Breast epithelium (tissue), 4 donors: ENCODE results near the gene SLC27A5. TPM values are rescaled to one million over a fixed set of nuclear protein-coding genes. Genes with fewer than 3 reads are reported as not detected.
"Not testable (repeated sequence)": the region's sequence is repeated elsewhere in the genome, so short reads cannot be mapped to it uniquely, and the experiment has no call there.

ENCODE experiments used
- DNase-seq, 2 donors: peaks; one replicate each; pipeline ENCODE4 v3.0.0-alpha.2; 2019; ENCODE audit warnings: low spot score in 2 of 2
- H3K27ac ChIP-seq, 2 donors: fragments of 200-600 bp; sonication (generic) in 1 of 2; one replicate each; pipeline ENCODE4 v1.5.1; 2016 to 2019; ENCODE audit warnings: mild to moderate bottlenecking in 1 of 2
- H3K27me3 ChIP-seq, 2 donors: fragments of 200-600 bp; sonication (generic) in 1 of 2; one replicate each; pipeline versions ENCODE4 v1.5.1 to v1.6.0; 2017 to 2019; ENCODE audit warnings: control low read depth in 1 of 2, mild to moderate bottlenecking in 1 of 2
- H3K36me3 ChIP-seq: fragments of 200-600 bp; one replicate; pipeline ENCODE4 v1.5.1; 2019
- H3K4me1 ChIP-seq, 2 donors: fragments of 200-600 bp; sonication (generic); one replicate each; pipeline ENCODE4 v1.5.1; 2016 to 2019; ENCODE audit warnings: control low read depth in 1 of 2
- H3K4me3 ChIP-seq, 3 donors: fragments of 200-600 bp; sonication (generic); 1 replicate in 2 of 3; 2 replicates in 1 of 3; pipeline ENCODE4 v1.5.1; 2016 to 2019; ENCODE audit warnings: mild to moderate bottlenecking in 3 of 3, moderate library complexity in 2 of 3
- H3K9me3 ChIP-seq, 2 donors: fragments of 200-600 bp; sonication (generic) in 1 of 2; one replicate each; pipeline ENCODE4 v1.5.1; 2016 to 2019; ENCODE audit warnings: control low read depth in 1 of 2
- POLR2A ChIP-seq: fragments of 450-650 bp; IDR thresholded peaks from one replicate; pipeline ENCODE4 v1.6.1; 2016; ENCODE audit warnings: antibody characterized with exemption, mild to moderate bottlenecking, moderate library complexity
- POLR2AphosphoS5 ChIP-seq, 3 donors: sonication (generic); formaldehyde crosslinking; IDR thresholded peaks; one replicate each; pipeline ENCODE4 v1.6.1; 2017; ENCODE audit warnings: antibody characterized with exemption in 3 of 3
- intact Hi-C: fragments of 100-400 bp; cut with DNase I; formaldehyde crosslinking; loops from one replicate; pipeline ENCODE4 v1.15.1; 2023; ENCODE audit warnings: low total_unique reads
- total RNA-seq, 3 donors: library from RNA; depleted of rRNA; stranded (reverse); fragments of >200 nt; gene quantifications; one replicate each; pipeline ENCODE4 v1.1.0, GENCODE V29; 2016
- TF ChIP-seq, protein P1 (sequence below), 3 donors: fragments of 450-650 bp; IDR thresholded peaks; one replicate each; pipeline ENCODE4 v1.5.1; 2016 to 2017; ENCODE audit warnings: antibody characterized with exemption in 3 of 3, mild to moderate bottlenecking in 3 of 3, moderate library complexity in 3 of 3

SLC27A5 gene
- total RNA-seq, 3 donors from 2014 or later = 4.7 to 18.0 (median 10.7) TPM

DNA sequence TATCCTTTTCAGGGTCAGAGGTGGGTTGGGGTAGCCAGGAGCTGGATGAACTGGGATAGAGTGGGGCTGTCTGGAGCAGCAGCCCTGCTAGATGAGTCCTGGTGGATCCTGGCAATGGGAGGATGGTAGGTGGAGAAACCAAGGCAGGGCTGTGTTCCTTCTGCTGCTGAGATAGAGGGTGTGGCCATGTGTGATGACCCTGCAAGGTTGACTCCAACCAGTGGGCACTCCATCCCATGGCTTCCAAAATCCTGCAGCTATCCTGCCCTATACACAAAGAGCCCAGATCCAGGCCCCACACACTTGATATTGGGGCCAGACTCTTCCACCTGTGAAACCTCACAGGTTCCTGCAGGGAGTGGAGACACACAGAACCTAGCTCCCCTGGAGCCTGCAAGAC, 38.0 kb downstream of the SLC27A5 start:
- Histone ChIP-seq H3K4me3 (no peak overlapping the region), H3K36me3 (no peaks in the 10 kb centered on the region), H3K4me1 (peaks cover 5 to 9% of the 10 kb centered on the region in 2 donors), H3K27me3 (no peaks in the 10 kb centered on the region), H3K27ac (no peak overlapping the region), H3K9me3 (no peaks in the 10 kb centered on the region)
- no peak for DNase-seq
- TF ChIP-seq POLR2A (no peak), POLR2AphosphoS5 (IDR thresholded peaks at IDR 0.05) (no peak)
- TF ChIP-seq, protein P1, sequence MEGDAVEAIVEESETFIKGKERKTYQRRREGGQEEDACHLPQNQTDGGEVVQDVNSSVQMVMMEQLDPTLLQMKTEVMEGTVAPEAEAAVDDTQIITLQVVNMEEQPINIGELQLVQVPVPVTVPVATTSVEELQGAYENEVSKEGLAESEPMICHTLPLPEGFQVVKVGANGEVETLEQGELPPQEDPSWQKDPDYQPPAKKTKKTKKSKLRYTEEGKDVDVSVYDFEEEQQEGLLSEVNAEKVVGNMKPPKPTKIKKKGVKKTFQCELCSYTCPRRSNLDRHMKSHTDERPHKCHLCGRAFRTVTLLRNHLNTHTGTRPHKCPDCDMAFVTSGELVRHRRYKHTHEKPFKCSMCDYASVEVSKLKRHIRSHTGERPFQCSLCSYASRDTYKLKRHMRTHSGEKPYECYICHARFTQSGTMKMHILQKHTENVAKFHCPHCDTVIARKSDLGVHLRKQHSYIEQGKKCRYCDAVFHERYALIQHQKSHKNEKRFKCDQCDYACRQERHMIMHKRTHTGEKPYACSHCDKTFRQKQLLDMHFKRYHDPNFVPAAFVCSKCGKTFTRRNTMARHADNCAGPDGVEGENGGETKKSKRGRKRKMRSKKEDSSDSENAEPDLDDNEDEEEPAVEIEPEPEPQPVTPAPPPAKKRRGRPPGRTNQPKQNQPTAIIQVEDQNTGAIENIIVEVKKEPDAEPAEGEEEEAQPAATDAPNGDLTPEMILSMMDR (IDR thresholded peaks at IDR 0.05) = no peak
- intact Hi-C loops = no loop called here

DNA sequence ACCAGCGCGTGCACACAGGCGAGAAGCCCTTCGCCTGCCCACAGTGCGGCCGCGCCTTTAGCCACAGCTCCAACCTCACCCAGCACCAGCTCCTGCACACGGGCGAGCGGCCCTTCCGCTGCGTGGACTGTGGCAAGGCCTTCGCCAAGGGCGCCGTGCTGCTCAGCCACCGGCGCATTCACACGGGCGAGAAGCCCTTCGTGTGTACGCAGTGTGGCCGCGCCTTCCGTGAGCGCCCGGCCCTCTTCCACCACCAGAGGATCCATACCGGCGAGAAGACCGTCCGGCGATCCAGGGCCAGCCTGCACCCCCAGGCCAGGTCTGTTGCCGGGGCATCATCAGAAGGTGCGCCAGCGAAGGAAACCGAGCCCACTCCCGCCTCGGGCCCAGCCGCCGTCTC, 40.1 kb downstream of the SLC27A5 start:
- Histone ChIP-seq H3K4me3 (no peak overlapping the region), H3K4me1 (peaks cover 3 to 9% of the 10 kb centered on the region in 2 donors), H3K9me3 (no peaks in the 10 kb centered on the region), H3K27me3 (no peaks in the 10 kb centered on the region), H3K36me3 (no peaks in the 10 kb centered on the region), H3K27ac (no peak overlapping the region)
- DNase-seq = no peak
- TF ChIP-seq POLR2AphosphoS5 (IDR thresholded peaks at IDR 0.05) (no peak), POLR2A (no peak)
- TF ChIP-seq, protein P1 (IDR thresholded peaks at IDR 0.05) = no peak
- intact Hi-C loops = no loop called here

DNA sequence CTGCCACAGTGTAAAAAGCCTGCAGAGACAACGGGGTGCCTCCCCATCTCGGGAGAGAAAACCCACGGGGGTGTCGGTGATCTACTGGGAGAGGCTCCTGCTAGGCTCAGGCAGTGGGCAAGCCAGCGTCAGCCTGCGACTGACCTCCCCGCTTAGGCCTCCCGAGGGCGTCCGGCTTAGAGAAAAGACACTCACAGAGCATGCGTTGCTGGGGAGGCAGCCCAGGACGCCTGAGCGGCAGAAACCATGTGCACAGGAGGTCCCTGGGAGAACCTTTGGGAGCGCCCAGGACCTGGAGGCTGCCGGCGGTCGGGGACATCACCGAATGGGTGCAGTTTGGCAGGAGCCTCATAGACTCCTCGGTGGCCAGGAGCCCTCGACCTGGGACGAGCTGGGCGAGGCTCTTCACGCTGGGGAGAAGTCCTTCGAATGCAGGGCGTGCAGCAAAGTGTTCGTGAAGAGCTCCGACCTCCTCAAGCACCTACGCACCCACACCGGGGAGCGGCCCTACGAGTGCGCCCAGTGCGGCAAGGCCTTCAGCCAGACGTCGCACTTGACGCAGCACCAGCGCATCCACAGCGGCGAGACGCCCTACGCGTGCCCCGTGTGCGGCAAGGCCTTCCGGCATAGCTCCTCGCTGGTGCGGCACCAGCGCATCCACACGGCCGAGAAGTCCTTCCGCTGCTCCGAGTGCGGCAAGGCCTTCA, 40.8 kb downstream of the SLC27A5 start:
- intact Hi-C loops, H3K27ac ChIP-seq, H3K36me3 ChIP-seq: not testable (repeated sequence)

DNA sequence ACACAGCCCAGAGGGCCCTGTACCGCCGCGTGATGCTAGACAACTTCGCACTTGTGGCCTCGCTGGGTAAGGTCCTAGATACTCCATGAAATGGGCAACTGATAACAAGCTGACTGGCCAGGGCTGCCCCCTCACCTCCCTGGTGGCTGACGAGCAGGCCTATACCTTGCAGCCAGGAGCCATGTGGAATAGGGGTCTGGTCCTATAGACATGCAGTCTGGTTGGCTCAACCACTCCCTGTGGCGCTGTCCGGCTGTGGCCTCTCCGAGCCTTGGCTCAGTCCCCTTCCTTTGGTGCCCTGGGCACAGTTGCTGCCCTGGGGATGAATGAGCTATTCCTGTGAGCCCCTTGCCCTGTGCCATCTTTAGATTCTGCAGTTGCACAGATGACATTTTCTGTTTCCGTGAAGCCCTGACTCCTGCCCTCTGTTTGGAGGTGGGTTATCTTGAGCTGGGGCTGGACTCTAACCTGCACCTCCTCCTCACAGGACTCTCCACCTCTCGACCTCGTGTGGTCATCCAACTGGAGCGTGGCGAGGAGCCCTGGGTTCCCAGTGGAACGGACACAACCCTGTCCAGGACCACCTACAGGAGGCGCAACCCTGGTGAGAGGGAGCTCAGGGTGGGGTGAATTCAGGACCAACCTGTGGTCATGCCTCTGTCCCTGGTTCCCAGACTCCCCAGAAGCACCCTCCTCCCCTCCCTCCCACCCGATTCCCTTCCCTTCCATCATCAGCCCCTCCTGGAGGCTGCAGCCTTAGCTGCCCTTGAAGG, 42.4 kb downstream of the SLC27A5 start:
- Histone ChIP-seq H3K4me1 (peaks cover 2 to 6% of the 10 kb centered on the region in 2 donors), H3K4me3 (no peak overlapping the region), H3K27me3 (no peaks in the 10 kb centered on the region), H3K27ac (no peak overlapping the region), H3K9me3 (no peaks in the 10 kb centered on the region), H3K36me3 (no peaks in the 10 kb centered on the region)
- TF ChIP-seq, protein P1 (IDR thresholded peaks at IDR 0.05) = no peak
- no peak for TF ChIP-seq POLR2AphosphoS5 (IDR thresholded peaks at IDR 0.05)
- no peak for TF ChIP-seq POLR2A
- no peak for DNase-seq
- intact Hi-C loops = no loop called here

More for the DNA sequence above, 40.8 kb downstream of the SLC27A5 start:
- H3K27me3 ChIP-seq, H3K9me3 ChIP-seq, H3K4me1 ChIP-seq, DNase-seq, H3K4me3 ChIP-seq: not testable (repeated sequence)

DNA sequence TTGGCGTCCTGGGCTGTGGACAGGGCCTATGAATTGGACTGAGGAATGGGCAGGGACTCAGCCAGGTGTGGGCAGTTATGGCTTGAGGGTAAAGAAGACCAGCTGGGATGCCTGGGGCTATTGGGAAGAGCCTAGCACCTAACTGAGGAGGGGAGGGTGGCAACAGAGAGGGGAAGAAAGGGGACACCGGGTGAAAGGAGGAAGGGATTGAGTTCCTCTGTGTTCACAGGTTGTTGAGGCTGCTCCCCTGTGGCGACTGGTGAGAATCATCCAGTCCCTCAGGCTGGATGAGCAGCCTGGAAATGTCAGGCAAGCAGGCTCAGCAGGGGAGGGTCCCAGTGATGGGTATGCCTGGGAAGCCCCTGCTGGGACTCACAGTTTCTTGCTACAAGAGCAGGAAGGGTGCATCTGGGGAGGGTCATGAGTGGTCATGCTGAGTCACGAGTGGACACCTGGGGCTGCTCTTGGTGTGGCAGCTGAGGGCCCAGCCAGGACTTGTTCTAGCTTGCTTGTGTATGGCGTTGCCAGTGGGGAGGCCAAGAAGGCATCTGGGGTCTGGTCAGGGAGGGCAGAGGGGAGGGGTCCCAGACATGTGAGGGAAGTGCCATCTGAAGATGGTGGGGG, 43.5 kb downstream of the SLC27A5 start:
- peaks cover 2 to 6% of the 10 kb centered on the region in 2 donors for H3K4me1 ChIP-seq
- H3K27me3 ChIP-seq = no peaks in the 10 kb centered on the region
- H3K9me3 ChIP-seq = no peaks in the 10 kb centered on the region
- intact Hi-C loops = no loop called here
- peak overlapping the region in 1 of 3 donors; percentile 99 for H3K4me3 ChIP-seq
- no peaks in the 10 kb centered on the region for H3K36me3 ChIP-seq
- no peak overlapping the region for H3K27ac ChIP-seq
- DNase-seq = no peak
- TF ChIP-seq, protein P1 (IDR thresholded peaks at IDR 0.05) = no peak
- TF ChIP-seq POLR2AphosphoS5 (IDR thresholded peaks at IDR 0.05) (no peak), POLR2A (no peak)
